ENCODE results near the gene TSNAX.

DNA sequence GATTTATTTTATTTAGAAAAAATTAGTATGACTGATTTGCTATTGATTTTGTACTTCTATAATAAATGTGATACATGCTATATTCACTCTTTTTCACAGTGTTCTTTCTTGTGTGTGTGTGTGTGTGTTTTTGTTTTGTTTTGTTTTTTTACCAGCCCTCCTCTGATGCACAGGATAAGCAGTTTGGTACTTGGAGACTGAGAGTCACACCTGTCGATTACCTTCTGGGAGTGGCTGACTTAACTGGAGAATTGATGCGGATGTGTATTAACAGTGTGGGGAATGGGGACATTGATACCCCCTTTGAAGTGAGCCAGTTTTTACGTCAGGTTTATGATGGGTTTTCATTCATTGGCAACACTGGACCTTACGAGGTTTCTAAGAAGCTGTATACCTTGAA lies 35.9 kb downstream of the TSNAX start:
- TF ChIP-seq CTCF (IDR thresholded peaks at IDR 0.05 in 2 of 3, conservative IDR thresholded peaks at IDR 0.05 in 1 of 3; ENCODE audit: borderline replicate concordance in 1 of 3, insufficient read depth in 1 of 3, low read depth in 2 of 3, low read length in 2 of 3), result no peak
- TF ChIP-seq EZH2phosphoT487 (IDR thresholded peaks at IDR 0.05; ENCODE audit: borderline replicate concordance), result no peak
- TF ChIP-seq POLR2AphosphoS5 (IDR thresholded peaks at IDR 0.05; ENCODE audit: low read depth, low read length), result no peak
- no peak for TF ChIP-seq POLR2A (IDR thresholded peaks at IDR 0.05; ENCODE audit: borderline replicate concordance, extremely low read depth, insufficient read depth, insufficient read length)
- no peak for TF ChIP-seq EZH2 (IDR thresholded peaks at IDR 0.05)
- no peak for TF ChIP-seq CEBPB (IDR thresholded peaks at IDR 0.05; ENCODE audit: low read depth)
- TF ChIP-seq, protein P1, sequence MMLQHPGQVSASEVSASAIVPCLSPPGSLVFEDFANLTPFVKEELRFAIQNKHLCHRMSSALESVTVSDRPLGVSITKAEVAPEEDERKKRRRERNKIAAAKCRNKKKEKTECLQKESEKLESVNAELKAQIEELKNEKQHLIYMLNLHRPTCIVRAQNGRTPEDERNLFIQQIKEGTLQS (IDR thresholded peaks at IDR 0.05), result no peak
- TF ChIP-seq RAD21 (IDR thresholded peaks at IDR 0.05; ENCODE audit: low read depth), result no peak
